ENCODE results near the gene OSGEP.

Gene OSGEP

DNA sequence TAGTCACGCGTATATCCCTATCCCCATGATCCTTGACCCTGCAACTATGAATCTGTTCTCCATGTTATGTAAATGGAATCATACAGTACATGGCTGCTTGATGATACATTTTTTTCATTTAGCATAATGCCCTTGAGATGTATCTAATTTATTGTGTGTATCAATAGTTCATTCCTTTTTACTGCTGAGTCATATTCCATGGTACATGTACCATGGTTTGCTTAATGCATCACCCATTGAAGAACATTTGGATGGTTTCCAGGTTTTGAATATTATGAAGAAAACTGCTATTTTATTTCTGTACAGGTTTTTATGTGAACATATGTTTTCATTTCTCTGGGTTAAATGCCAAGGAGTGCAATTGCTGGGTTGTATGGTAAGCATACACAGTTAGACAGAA lies 46.7 kb upstream of the OSGEP start (continued):
- TF ChIP-seq, protein P1, sequence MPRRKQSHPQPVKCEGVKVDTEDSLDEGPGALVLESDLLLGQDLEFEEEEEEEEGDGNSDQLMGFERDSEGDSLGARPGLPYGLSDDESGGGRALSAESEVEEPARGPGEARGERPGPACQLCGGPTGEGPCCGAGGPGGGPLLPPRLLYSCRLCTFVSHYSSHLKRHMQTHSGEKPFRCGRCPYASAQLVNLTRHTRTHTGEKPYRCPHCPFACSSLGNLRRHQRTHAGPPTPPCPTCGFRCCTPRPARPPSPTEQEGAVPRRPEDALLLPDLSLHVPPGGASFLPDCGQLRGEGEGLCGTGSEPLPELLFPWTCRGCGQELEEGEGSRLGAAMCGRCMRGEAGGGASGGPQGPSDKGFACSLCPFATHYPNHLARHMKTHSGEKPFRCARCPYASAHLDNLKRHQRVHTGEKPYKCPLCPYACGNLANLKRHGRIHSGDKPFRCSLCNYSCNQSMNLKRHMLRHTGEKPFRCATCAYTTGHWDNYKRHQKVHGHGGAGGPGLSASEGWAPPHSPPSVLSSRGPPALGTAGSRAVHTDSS (tag by site-specific recombination; IDR thresholded peaks at IDR 0.05): no peak
- TF ChIP-seq, protein P2, sequence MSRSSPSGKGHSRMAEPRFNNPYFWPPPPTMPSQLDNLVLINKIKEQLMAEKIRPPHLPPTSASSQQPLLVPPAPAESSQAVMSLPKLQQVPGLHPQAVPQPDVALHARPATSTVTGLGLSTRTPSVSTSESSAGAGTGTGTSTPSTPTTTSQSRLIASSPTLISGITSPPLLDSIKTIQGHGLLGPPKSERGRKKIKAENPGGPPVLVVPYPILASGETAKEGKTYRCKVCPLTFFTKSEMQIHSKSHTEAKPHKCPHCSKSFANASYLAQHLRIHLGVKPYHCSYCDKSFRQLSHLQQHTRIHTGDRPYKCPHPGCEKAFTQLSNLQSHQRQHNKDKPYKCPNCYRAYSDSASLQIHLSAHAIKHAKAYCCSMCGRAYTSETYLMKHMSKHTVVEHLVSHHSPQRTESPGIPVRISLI (tag by site-specific recombination; IDR thresholded peaks at IDR 0.05): no peak
- TF ChIP-seq ZNF548 (tag by site-specific recombination; IDR thresholded peaks at IDR 0.05) (no peak), ZBTB20 (tag by site-specific recombination; IDR thresholded peaks at IDR 0.05) (no peak), GFI1B (tag by site-specific recombination; IDR thresholded peaks at IDR 0.05) (no peak), ZNF184 (tag by site-specific recombination; IDR thresholded peaks at IDR 0.05) (no peak), BCL11A (tag by site-specific recombination; IDR thresholded peaks at IDR 0.05; ENCODE audit: low read depth) (no peak), ZNF560 (tag by site-specific recombination; IDR thresholded peaks at IDR 0.05; ENCODE audit: borderline replicate concordance) (no peak), ZNF707 (tag by site-specific recombination; IDR thresholded peaks at IDR 0.05) (no peak)

DNA sequence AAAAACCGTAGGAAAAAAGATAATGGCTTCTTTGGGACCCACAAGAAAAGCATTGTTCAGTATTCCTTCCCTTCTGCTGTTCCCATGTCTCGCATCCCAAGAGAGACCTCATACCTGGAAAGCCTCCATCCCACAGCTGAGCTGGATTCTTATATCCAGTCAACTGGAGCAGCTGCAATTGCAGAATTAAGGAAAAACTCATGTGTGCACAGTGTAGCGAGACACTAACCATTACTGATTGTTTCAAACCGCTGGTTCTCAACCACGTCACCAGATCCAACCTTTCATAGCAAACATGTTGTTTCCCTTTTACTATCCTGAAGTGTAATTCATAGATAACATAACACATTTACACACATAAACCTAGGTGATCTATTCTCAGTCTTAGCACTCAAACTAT lies 45.3 kb upstream of the OSGEP start:
- no peak for TF ChIP-seq SP7 (tag by site-specific recombination; IDR thresholded peaks at IDR 0.05)
- TF ChIP-seq ZNF16 (tag by site-specific recombination; IDR thresholded peaks at IDR 0.05; ENCODE audit: low read depth): no peak
- TF ChIP-seq, protein P2 (tag by site-specific recombination; IDR thresholded peaks at IDR 0.05): no peak
- TF ChIP-seq ZNF155 (tag by site-specific recombination; IDR thresholded peaks at IDR 0.05): no peak
- no peaks in the 10 kb centered on the region for H3K36me3 ChIP-seq (ENCODE audit: control insufficient read depth in 2 of 2, insufficient read depth in 1 of 2, low read length in 2 of 2)
- H3K27ac ChIP-seq (ENCODE audit: extremely low read depth, low read depth, low read length): no peak overlapping the region
- no peak overlapping the region for H3K4me3 ChIP-seq (ENCODE audit: low read depth, low read length)
- peaks cover 2% of the 10 kb centered on the region; the same call in 1 of the 2 replicates for H3K4me1 ChIP-seq (ENCODE audit: control insufficient read depth, insufficient read depth, low read length)
- CTCF ChIA-PET: interaction anchor here (0.6 kb wide), 1 partner anchor 1058 kb away, joined by 3 read pairs; no protein-coding TSS in a partner anchor
- POLR2A ChIA-PET: interaction anchor here (0.9 kb wide), 1 partner anchor 30 kb away, joined by 3 read pairs; no protein-coding TSS in a partner anchor
- H3K9me3 ChIP-seq (ENCODE audit: control insufficient read depth, insufficient read depth, low read depth, low read length): no peaks in the 10 kb centered on the region

- Histone ChIP-seq H3K27ac (ENCODE audit: extremely low read depth, low read depth, low read length) (no peak overlapping the region), H3K36me3 (ENCODE audit: control insufficient read depth in 2 of 2, insufficient read depth in 1 of 2, low read length in 2 of 2) (no peaks in the 10 kb centered on the region), H3K4me3 (ENCODE audit: low read depth, low read length) (no peak overlapping the region), H3K9me3 (ENCODE audit: control insufficient read depth, insufficient read depth, low read depth, low read length) (no peaks in the 10 kb centered on the region), H3K4me1 (ENCODE audit: control insufficient read depth, insufficient read depth, low read length) (peaks cover 2% of the 10 kb centered on the region; the same call in 1 of the 2 replicates)
- CTCF ChIA-PET: no interaction called here
- POLR2A ChIA-PET: interaction anchor here (1.4 kb wide), 1 partner anchor 30 kb away, joined by 3 read pairs; the partner anchor contains the start of gene PNP
- TF ChIP-seq ZNF596 (tag by site-specific recombination; IDR thresholded peaks at IDR 0.05): no peak
- TF ChIP-seq PATZ1 (tag by site-specific recombination; IDR thresholded peaks at IDR 0.05): no peak
- peak; percentile 30; the same call in 1 of the 2 replicates for TF ChIP-seq ZNF335 (tag by site-specific recombination; conservative IDR thresholded peaks at IDR 0.05)
- TF ChIP-seq ZNF830 (tag by site-specific recombination; IDR thresholded peaks at IDR 0.05; ENCODE audit: low read depth): no peak
- TF ChIP-seq ZNF626 (tag by site-specific recombination; IDR thresholded peaks at IDR 0.05): no peak
- TF ChIP-seq ZNF555 (tag by site-specific recombination; conservative IDR thresholded peaks at IDR 0.05): no peak
- no peak for TF ChIP-seq ZNF645 (tag by site-specific recombination; IDR thresholded peaks at IDR 0.05)
- no peak for TF ChIP-seq ZNF664 (tag by site-specific recombination; IDR thresholded peaks at IDR 0.05)
- no peak for TF ChIP-seq ZNF354C (tag by site-specific recombination; IDR thresholded peaks at IDR 0.05; ENCODE audit: borderline replicate concordance, low read depth)
- TF ChIP-seq ZNF292 (tag by site-specific recombination; IDR thresholded peaks at IDR 0.05; ENCODE audit: borderline replicate concordance, low read depth): no peak
- TF ChIP-seq SALL2 (tag by site-specific recombination; IDR thresholded peaks at IDR 0.05; ENCODE audit: borderline replicate concordance): no peak
- TF ChIP-seq ZNF561 (tag by site-specific recombination; IDR thresholded peaks at IDR 0.05; ENCODE audit: borderline replicate concordance): no peak
- peak; percentile 53 for TF ChIP-seq ZIC2 (tag by site-specific recombination; IDR thresholded peaks at IDR 0.05)
- no peak for TF ChIP-seq ZNF184 (tag by site-specific recombination; IDR thresholded peaks at IDR 0.05)
- no peak for TF ChIP-seq ZNF701 (tag by site-specific recombination; IDR thresholded peaks at IDR 0.05)
- TF ChIP-seq ZNF133 (tag by site-specific recombination; IDR thresholded peaks at IDR 0.05): no peak
Measured at GRCh38 chr14:20499108-20499507, 44.5 kb upstream of the OSGEP start.
